GM23338 (cell line): ENCODE data around the gene L2HGDH. TPM values are rescaled to one million over a fixed set of nuclear protein-coding genes. Genes with fewer than 3 reads are reported as not detected.
A peak's percentile ranks its signal among the peaks of the same experiment; 100 is the strongest.

Experiments
- ATAC-seq: fragments of 200-7000 bp; cut with Tn5 transposase; 3 replicates; pipeline ENCODE4 v1.9.1; 2020
- DNase-seq: peaks from one replicate; pipeline ENCODE4 v3.0.0-alpha.2; 2015; ENCODE audit warnings: low spot score
- H2AFZ ChIP-seq: fragments of 200-600 bp; sonication (generic); 2 replicates; pipeline ENCODE4 v1.8.0; 2016; ENCODE audit warnings: antibody characterized with exemption, mild to moderate bottlenecking, moderate library complexity
- H3F3A ChIP-seq: fragments of 200-600 bp; sonication (generic); replicated peaks from 2 replicates; pipeline ENCODE4 v1.8.0; 2017; ENCODE audit warnings: antibody characterized with exemption, mixed run types, low read depth
- H3K27ac ChIP-seq: fragments of 200-600 bp; sonication (generic); 2 replicates; pipeline ENCODE4 v1.6.1; 2016; ENCODE audit warnings: low read depth
- H3K27me3 ChIP-seq: fragments of 200-600 bp; sonication (generic); 2 replicates; pipeline ENCODE4 v1.8.0; 2016; ENCODE audit warnings: mild to moderate bottlenecking, mixed run types, moderate library complexity; ENCODE audit not compliant: insufficient read depth
- H3K36me3 ChIP-seq: fragments of 200-600 bp; sonication (generic); 2 replicates; pipeline ENCODE4 v1.8.0; 2016; ENCODE audit warnings: mild to moderate bottlenecking; ENCODE audit not compliant: insufficient read depth
- H3K4me1 ChIP-seq: fragments of 200-600 bp; sonication (generic); 2 replicates; pipeline ENCODE4 v1.8.0; 2016; ENCODE audit warnings: mild to moderate bottlenecking, moderate library complexity; ENCODE audit not compliant: insufficient read depth
- H3K4me2 ChIP-seq: fragments of 200-600 bp; sonication (generic); 2 replicates; pipeline ENCODE4 v1.7.1; 2017; ENCODE audit warnings: mixed run types
- H3K4me3 ChIP-seq: fragments of 200-600 bp; sonication (generic); 2 replicates; pipeline ENCODE4 v1.6.1; 2016; ENCODE audit warnings: mixed run types
- H3K79me2 ChIP-seq: fragments of 200-600 bp; sonication (generic); replicated peaks from 2 replicates; pipeline ENCODE4 v1.8.0; 2017; ENCODE audit warnings: mild to moderate bottlenecking; ENCODE audit not compliant: insufficient read depth
- H3K9me2 ChIP-seq: fragments of 200-600 bp; sonication (generic); 2 replicates; pipeline ENCODE4 v1.8.0; 2017; ENCODE audit not compliant: insufficient read depth
- H4K20me1 ChIP-seq: fragments of 200-600 bp; sonication (generic); replicated peaks from 2 replicates; pipeline ENCODE4 v1.8.0; 2017; ENCODE audit warnings: mild to moderate bottlenecking; ENCODE audit not compliant: insufficient read depth
- H3K27ac Mint-ChIP-seq: 2 replicates; pipeline ENCODE4 v1.8.0; 2020; ENCODE audit warnings: inconsistent platforms, mild to moderate bottlenecking, moderate library complexity, mixed read lengths
- H3K27me3 Mint-ChIP-seq: 3 replicates; pipeline ENCODE4 v1.8.0; 2022; ENCODE audit warnings: low read depth, mild to moderate bottlenecking, moderate library complexity, mixed read lengths, inconsistent platforms; ENCODE audit not compliant: insufficient read depth, poor library complexity
- H3K36me3 Mint-ChIP-seq: 3 replicates; pipeline ENCODE4 v1.8.0; 2021; ENCODE audit warnings: low read depth, mild to moderate bottlenecking, inconsistent platforms, moderate library complexity, mixed read lengths
- H3K4me1 Mint-ChIP-seq: 3 replicates; pipeline ENCODE4 v1.8.0; 2020; ENCODE audit warnings: mild to moderate bottlenecking, inconsistent platforms, mixed read lengths
- H3K4me3 Mint-ChIP-seq: 3 replicates; pipeline ENCODE4 v1.8.0; 2021; ENCODE audit warnings: moderate library complexity, mild to moderate bottlenecking, inconsistent platforms, mixed read lengths
- H3K9me3 Mint-ChIP-seq: 3 replicates; pipeline ENCODE4 v1.8.0; 2020; ENCODE audit warnings: moderate library complexity, mild to moderate bottlenecking, inconsistent platforms, mixed read lengths
- CREB1 ChIP-seq: fragments of 250-450 bp; sonication (Bioruptor Pico); IDR thresholded peaks from 2 replicates; pipeline ENCODE4 v1.5.0; 2020; ENCODE audit warnings: low read depth, mild to moderate bottlenecking, moderate library complexity
- CTCF ChIP-seq, 2 experiments: fragments of 200-600 bp in 1 of 2; sonication (generic) in 1 of 2; conservative IDR thresholded peaks; 2 replicates each; pipeline versions ENCODE4 v1.5.1 to v1.6.1; 2016 to 2017; ENCODE audit warnings: antibody characterized with exemption in 2 of 2, low read depth in 2 of 2, mild to moderate bottlenecking in 2 of 2, moderate library complexity in 1 of 2
- ETS1 ChIP-seq: IDR thresholded peaks from 2 replicates; pipeline ENCODE4 v1.6.1; 2016; ENCODE audit warnings: antibody characterized with exemption
- EZH2 ChIP-seq: fragments of 200-600 bp; sonication (generic); IDR thresholded peaks from one replicate; pipeline ENCODE4 v1.8.0; 2017; ENCODE audit warnings: antibody characterized with exemption, mild to moderate bottlenecking, low read depth; ENCODE audit not compliant: unreplicated experiment
- EZH2phosphoT487 ChIP-seq: fragments of 200-600 bp; sonication (generic); IDR thresholded peaks from one replicate; pipeline ENCODE4 v1.8.1; 2018; ENCODE audit warnings: antibody characterized with exemption; ENCODE audit not compliant: unreplicated experiment
- JUNB ChIP-seq: IDR thresholded peaks from one replicate; pipeline ENCODE4 v1.6.1; 2016; ENCODE audit warnings: antibody characterized with exemption; ENCODE audit not compliant: unreplicated experiment
- NANOG ChIP-seq: IDR thresholded peaks from 2 replicates; pipeline ENCODE4 v1.6.1; 2016; ENCODE audit warnings: antibody characterized with exemption, borderline replicate concordance
- POLR2AphosphoS5 ChIP-seq: IDR thresholded peaks from 2 replicates; pipeline ENCODE4 v1.6.1; 2016; ENCODE audit warnings: antibody characterized with exemption, low read depth
- REST ChIP-seq: IDR thresholded peaks from one replicate; pipeline ENCODE4 v1.6.1; 2018; ENCODE audit warnings: antibody characterized with exemption; ENCODE audit not compliant: unreplicated experiment
- STAT1 ChIP-seq: IDR thresholded peaks from one replicate; pipeline ENCODE4 v1.6.1; 2016; ENCODE audit warnings: antibody characterized with exemption; ENCODE audit not compliant: unreplicated experiment
- ZNF114 ChIP-seq: fragments of 250-450 bp; sonication (Bioruptor Pico); IDR thresholded peaks from 2 replicates; pipeline ENCODE4 v1.5.0; 2020; ENCODE audit warnings: mild to moderate bottlenecking, moderate library complexity
- ZNF331 ChIP-seq: fragments of 250-450 bp; sonication (Bioruptor Pico); IDR thresholded peaks from 2 replicates; pipeline ENCODE4 v1.5.0; 2020; ENCODE audit warnings: low read depth, mild to moderate bottlenecking, moderate library complexity
- ZNF462 ChIP-seq: fragments of 250-450 bp; sonication (Bioruptor Pico); IDR thresholded peaks from 2 replicates; pipeline ENCODE4 v1.5.0; 2020; ENCODE audit warnings: mild to moderate bottlenecking, moderate library complexity
- polyA plus RNA-seq: library from polyadenylated mRNA; unstranded; fragments of >200 nt; fragmentation: Nextera tagmentation; extraction: Ambion mirVana; gene quantifications from 2 replicates; pipeline ENCODE4 v1.2.1, GENCODE V29; 2016
- total RNA-seq: library from RNA; depleted of rRNA; stranded (reverse); fragments of >200 nt; shearing (Covaris generic); gene quantifications from 2 replicates; pipeline ENCODE4 v1.2.3, GENCODE V29; 2014

The L2HGDH gene
- total and polyA plus RNA-seq, 2 experiments from 2014 or later: 13.5 to 28.5 TPM

- Histone ChIP-seq H4K20me1 (no peaks in the 10 kb centered on the region), H3F3A (no peaks in the 10 kb centered on the region), H3K4me1 (peaks cover 26% of the 10 kb centered on the region), H3K4me2 (peak overlapping the region; percentile 27), H2AFZ (no peak overlapping the region), H3K79me2 (no peaks in the 10 kb centered on the region), H3K27me3 (no peaks in the 10 kb centered on the region), H3K27ac (peak overlapping the region; percentile 89), H3K36me3 (no peaks in the 10 kb centered on the region), H3K9me2 (no peaks in the 10 kb centered on the region), H3K4me3 (no peak overlapping the region)
- Mint-ChIP-seq H3K4me1 (peaks cover 32% of the 10 kb centered on the region), H3K4me3 (no peak overlapping the region), H3K27me3 (peaks cover 4% of the 10 kb centered on the region), H3K27ac (peak overlapping the region; percentile 91), H3K36me3 (no peaks in the 10 kb centered on the region; the same call in 2 of the 3 replicates), H3K9me3 (no peaks in the 10 kb centered on the region)
- DNase-seq: peak; percentile 36
- TF ChIP-seq REST (no peak), CREB1 (no peak), EZH2phosphoT487 (no peak), JUNB (no peak), POLR2AphosphoS5 (no peak), STAT1 (no peak), ZNF331 (no peak), ZNF114 (CRISPR knock-in tag) (no peak), EZH2 (no peak), CTCF (conservative IDR thresholded peaks at IDR 0.05; ENCODE audit: low read depth in 2 of 2) (no peak), ZNF462 (no peak), NANOG (no peak), ETS1 (no peak)
- peak; percentile 41 for ATAC-seq
These were observed 24.2 kb upstream of the L2HGDH start for GRCh38 chr14:50335989-50336824.
